HepG2 (cell line): Measurements from ENCODE around the gene LUC7L2. TPM values are rescaled to one million over a fixed set of nuclear protein-coding genes. Genes with fewer than 3 reads are reported as not detected.

Source experiments
- ATAC-seq: fragments of 200-7000 bp; cut with Tn5 transposase; 3 replicates; pipeline ENCODE4 v1.9.1; 2020; ENCODE audit warnings: mild to moderate bottlenecking, moderate library complexity
- BruUV-seq: library from RNA; stranded (reverse); fragments of 400-500 nt; replicated peaks from 2 replicates; lab custom pipeline; 2021; lab: Mats Ljungman, UMichigan
- CTCF ChIA-PET: fragments of 300-600 bp; formaldehyde crosslinking; extraction: SDS; loops from one replicate; lab custom pipeline; 2021; ENCODE audit warnings: low total read pairs, inconsistent platforms, low intra/inter-chr PET ratio; lab: Yijun Ruan, JAX
- POLR2A ChIA-PET: fragments of 350-600 bp; sonication (Branson Sonifier 250); formaldehyde crosslinking; loops from one replicate; lab custom pipeline; 2020; ENCODE audit warnings: antibody characterized with exemption, inconsistent platforms; lab: Yijun Ruan, JAX
- DNase-seq: peaks from one replicate; pipeline ENCODE4 v3.0.0-alpha.2; 2015; ENCODE audit warnings: low spot score
- FAIRE-seq: peaks from 3 replicates; lab custom pipeline; 2011; peaks lifted over from hg19 to GRCh38; lab: Jason Lieb, UNC
- H2AFZ ChIP-seq: one replicate; pipeline ENCODE4 v1.6.1; 2011; ENCODE audit warnings: low read length, inconsistent platforms
- H3K27ac ChIP-seq: fragments of 300-600 bp; 3 replicates; pipeline ENCODE4 v1.8.0; 2011; ENCODE audit warnings: mixed run types, mild to moderate bottlenecking, mixed read lengths, low read length, inconsistent platforms; ENCODE audit not compliant: insufficient read depth; ENCODE audit errors: extremely low read length
- H3K27me3 ChIP-seq, 2 experiments: fragments of 200-600 bp in 1 of 2; 2 replicates in 1 of 2; 3 replicates in 1 of 2; pipeline versions ENCODE4 v1.6.0 to v1.8.0; 2011; ENCODE audit warnings: low read length in 2 of 2, mild to moderate bottlenecking in 2 of 2, moderate library complexity in 2 of 2, inconsistent platforms in 1 of 2; ENCODE audit not compliant: insufficient read depth in 2 of 2, control insufficient read depth in 1 of 2
- H3K36me3 ChIP-seq, 2 experiments: fragments of 200-600 bp in 1 of 2; replicated peaks in 1 of 2; 2 replicates in 1 of 2; 3 replicates in 1 of 2; pipeline versions ENCODE4 v1.5.1 to v1.8.0; 2011; ENCODE audit warnings: low read length in 2 of 2, inconsistent platforms in 1 of 2; ENCODE audit not compliant: insufficient read depth in 2 of 2, control insufficient read depth in 1 of 2
- H3K4me1 ChIP-seq: 2 replicates; pipeline ENCODE4 v1.5.1; 2012; ENCODE audit warnings: low read length, inconsistent platforms; ENCODE audit not compliant: insufficient read depth
- H3K4me2 ChIP-seq: 2 replicates; pipeline ENCODE4 v1.6.0; 2011; ENCODE audit warnings: low read depth, low read length, inconsistent platforms
- H3K4me3 ChIP-seq, 3 experiments: fragments of 200-600 bp in 1 of 3; sonication (generic), shearing (Covaris generic) in 1 of 3; replicated peaks in 1 of 3; 2 replicates each; pipeline ENCODE4 v1.5.1; 2011 to 2016; ENCODE audit warnings: low read length in 3 of 3, inconsistent platforms in 2 of 3, low read depth in 2 of 3, mild to moderate bottlenecking in 2 of 3, control low read depth in 1 of 3, mixed read lengths in 1 of 3; ENCODE audit not compliant: insufficient read depth in 1 of 3
- H3K79me2 ChIP-seq: one replicate; pipeline ENCODE4 v1.6.1; 2011; ENCODE audit warnings: low read length, inconsistent platforms; ENCODE audit not compliant: insufficient read depth
- H3K9ac ChIP-seq: 2 replicates; pipeline ENCODE4 v1.6.0; 2011; ENCODE audit warnings: mild to moderate bottlenecking, low read depth, low read length, inconsistent platforms; ENCODE audit not compliant: insufficient read depth
- H3K9me3 ChIP-seq: 2 replicates; pipeline ENCODE4 v1.5.1; 2012; ENCODE audit warnings: mild to moderate bottlenecking, low read length
- H4K20me1 ChIP-seq: 2 replicates; pipeline ENCODE4 v1.6.0; 2011; ENCODE audit warnings: inconsistent platforms, mild to moderate bottlenecking, low read length, moderate library complexity; ENCODE audit not compliant: insufficient read depth
- CCDC6 ChIP-seq: sonication (generic); formaldehyde crosslinking; IDR thresholded peaks from 2 replicates; pipeline ENCODE4 v1.8.1; 2022; ENCODE audit warnings: mild to moderate bottlenecking, missing genetic modification reagents, moderate library complexity
- FOSL2 ChIP-seq: sonication (generic); formaldehyde crosslinking; IDR thresholded peaks from 2 replicates; pipeline ENCODE4 v1.4.0; 2020; ENCODE audit warnings: missing genetic modification reagents
- FUBP1 ChIP-seq: sonication (generic); formaldehyde crosslinking; IDR thresholded peaks from 2 replicates; pipeline ENCODE4 v1.5.1; 2020; ENCODE audit warnings: missing genetic modification reagents, mild to moderate bottlenecking, borderline replicate concordance
- HMGA1 ChIP-seq: sonication (generic); formaldehyde crosslinking; conservative IDR thresholded peaks from 2 replicates; pipeline ENCODE4 v1.4.0; 2020; ENCODE audit warnings: missing genetic modification reagents
- IKZF4 ChIP-seq: sonication (generic); formaldehyde crosslinking; IDR thresholded peaks from 2 replicates; pipeline ENCODE4 v1.5.1; 2020; ENCODE audit warnings: borderline replicate concordance, mild to moderate bottlenecking, low read depth, missing genetic modification reagents; ENCODE audit errors: not compliant biosample characterization
- POGZ ChIP-seq: sonication (generic); formaldehyde crosslinking; IDR thresholded peaks from 2 replicates; pipeline ENCODE4 v1.4.0; 2020; ENCODE audit warnings: mild to moderate bottlenecking, missing genetic modification reagents
- SKIL ChIP-seq: sonication (generic); formaldehyde crosslinking; IDR thresholded peaks from 2 replicates; pipeline ENCODE4 v1.8.0; 2022; ENCODE audit warnings: missing genetic modification reagents, mild to moderate bottlenecking, moderate library complexity, borderline replicate concordance
- SMAD9 ChIP-seq: sonication (generic); formaldehyde crosslinking; IDR thresholded peaks from 2 replicates; pipeline ENCODE4 v1.5.1; 2020; ENCODE audit warnings: mild to moderate bottlenecking, missing genetic modification reagents
- SOX13 ChIP-seq, 3 experiments: fragments of 450-650 bp in 1 of 3; sonication (generic) in 1 of 3; formaldehyde crosslinking in 1 of 3; IDR thresholded peaks in 2 of 3; conservative IDR thresholded peaks in 1 of 3; 2 replicates each; pipeline versions ENCODE4 v1.5.0 to v1.6.1; 2016 to 2020; ENCODE audit warnings: antibody characterized with exemption in 1 of 3, mild to moderate bottlenecking in 1 of 3, missing compliant biosample characterization in 1 of 3, missing genetic modification reagents in 1 of 3, moderate library complexity in 1 of 3
- ZNF101 ChIP-seq: sonication (generic); formaldehyde crosslinking; IDR thresholded peaks from 2 replicates; pipeline ENCODE4 v1.4.0; 2020; ENCODE audit warnings: mild to moderate bottlenecking, low read depth, missing genetic modification reagents, borderline replicate concordance
- ZNF530 ChIP-seq: sonication (generic); formaldehyde crosslinking; IDR thresholded peaks from 2 replicates; pipeline ENCODE4 v1.5.0; 2020; ENCODE audit warnings: low read depth, mild to moderate bottlenecking, missing genetic modification reagents
- ZNF646 ChIP-seq: sonication (generic); formaldehyde crosslinking; IDR thresholded peaks from 2 replicates; pipeline ENCODE4 v1.9.0; 2021; ENCODE audit warnings: mild to moderate bottlenecking, missing genetic modification reagents
- WGBS: methylation state at CpG from one replicate; pipeline ENCODE4 v1.1.6; 2017; ENCODE audit warnings: low lambda C conversion rate; 5-methylcytosine and 5-hydroxymethylcytosine counted together
- in situ Hi-C: cut with HindIII; loops from 2 replicates; pipeline ENCODE4 v1.10.0; 2017; ENCODE audit warnings: low pct_unique_long_range_greater_than_20kb; ENCODE audit not compliant: extremely low pct_ligation_motif_present
- intact Hi-C: fragments of 100-400 bp; cut with micrococcal nuclease; formaldehyde crosslinking; loops from one replicate; pipeline ENCODE4 v1.10.0; 2022; ENCODE audit not compliant: unreplicated experiment
- polyA plus RNA-seq, 8 experiments: library from polyadenylated mRNA; depleted of rRNA in 3 of 8; stranded (reverse) in 7 of 8; unstranded in 1 of 8; fragments of >200 nt; fragmentation: Illumina TruSeq in 4 of 8; extraction: Trizol in 4 of 8; gene quantifications; 2 replicates each; pipeline versions ENCODE4 v1.2.1 to v1.2.3, GENCODE V29; 2011 to 2016; ENCODE audit warnings: low read depth in 4 of 8, missing spikeins in 1 of 8, mixed read lengths in 1 of 8; ENCODE audit not compliant: insufficient read depth in 1 of 8
- total RNA-seq, 5 experiments: library from RNA; depleted of rRNA; stranded (reverse); fragments of >200 nt; fragmentation: Illumina TruSeq; extraction: Trizol; gene quantifications; 2 replicates each; pipeline ENCODE4 v1.2.3, GENCODE V29; 2016; ENCODE audit warnings: low read depth in 1 of 5

Gene LUC7L2
- total and polyA plus RNA-seq, 2 of the 13 experiments (the other 11 are each of a cell fraction or from before 2014, with no cell fraction given): 17.9 to 50.7 TPM

- TF ChIP-seq ZNF646 (CRISPR knock-in tag) (no peak), HMGA1 (CRISPR knock-in tag) (no peak), SMAD9 (CRISPR knock-in tag) (no peak)
- TF ChIP-seq, all 625 proteins: peak for 0
These were observed 77.1 kb downstream of the LUC7L2 start (continued) for GRCh38 chr7:139436806-139437205.

DNA sequence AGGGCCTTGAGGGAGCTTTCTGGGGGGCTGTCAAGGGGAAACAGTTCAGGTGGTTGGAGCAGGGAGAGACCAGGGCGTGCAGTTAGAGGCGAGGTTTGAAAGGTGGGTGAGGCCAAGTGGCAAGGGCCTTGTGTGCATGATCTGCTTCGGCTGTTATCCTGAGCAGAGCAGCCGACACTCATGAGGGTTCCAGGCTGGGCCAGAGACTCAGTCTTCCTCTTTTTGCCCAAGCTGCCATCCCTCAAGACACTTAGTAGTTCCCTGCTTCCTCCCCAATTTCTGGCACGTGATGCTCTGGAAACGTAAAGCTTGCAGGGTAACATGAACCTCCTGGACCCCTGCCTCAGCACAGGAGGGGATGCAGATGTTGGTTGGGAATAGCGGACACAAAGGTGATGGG is 79.7 kb downstream of the LUC7L2 start:
- Histone ChIP-seq H3K4me1 (peaks cover 12% of the 10 kb centered on the region), H3K27me3 (no peaks in the 10 kb centered on the region), H3K4me3 (no peak overlapping the region), H3K9me3 (no peaks in the 10 kb centered on the region), H3K79me2 (no peaks in the 10 kb centered on the region), H3K27ac (no peak overlapping the region), H3K9ac (no peak overlapping the region), H4K20me1 (no peaks in the 10 kb centered on the region), H2AFZ (no peak overlapping the region), H3K4me2 (no peak overlapping the region), H3K36me3 (no peaks in the 10 kb centered on the region)
- in situ Hi-C loops: no loop called here
- DNase-seq: no peak
- FAIRE-seq: no peak
- CTCF ChIA-PET: no interaction called here
- no peak for ATAC-seq
- WGBS: 93% methylated on average over 6 of the region's 7 CpGs
- intact Hi-C loops: no loop called here
- POLR2A ChIA-PET: no interaction called here
- BruUV-seq: no TSS peak
- TF ChIP-seq ZNF530 (CRISPR knock-in tag): no peak
- TF ChIP-seq SKIL (CRISPR knock-in tag): no peak
- no peak for TF ChIP-seq POGZ (CRISPR knock-in tag)
- TF ChIP-seq IKZF4: no peak
- no peak for TF ChIP-seq ZNF101 (CRISPR knock-in tag)
- TF ChIP-seq CCDC6 (CRISPR knock-in tag): no peak
- no peak for TF ChIP-seq FOSL2 (CRISPR knock-in tag)
- TF ChIP-seq FUBP1 (CRISPR knock-in tag): no peak
- TF ChIP-seq SOX13 (IDR thresholded peaks at IDR 0.05): no peak
- TF ChIP-seq SOX13 (CRISPR knock-in tag; conservative IDR thresholded peaks at IDR 0.05 in 1 of 2, IDR thresholded peaks at IDR 0.05 in 1 of 2): no peak
